ENCODE data around the gene CYP2A6.
"Not testable (repeated sequence)": the region's sequence is repeated elsewhere in the genome, so short reads cannot be mapped to it uniquely, and the experiment has no call there.

Gene CYP2A6

DNA sequence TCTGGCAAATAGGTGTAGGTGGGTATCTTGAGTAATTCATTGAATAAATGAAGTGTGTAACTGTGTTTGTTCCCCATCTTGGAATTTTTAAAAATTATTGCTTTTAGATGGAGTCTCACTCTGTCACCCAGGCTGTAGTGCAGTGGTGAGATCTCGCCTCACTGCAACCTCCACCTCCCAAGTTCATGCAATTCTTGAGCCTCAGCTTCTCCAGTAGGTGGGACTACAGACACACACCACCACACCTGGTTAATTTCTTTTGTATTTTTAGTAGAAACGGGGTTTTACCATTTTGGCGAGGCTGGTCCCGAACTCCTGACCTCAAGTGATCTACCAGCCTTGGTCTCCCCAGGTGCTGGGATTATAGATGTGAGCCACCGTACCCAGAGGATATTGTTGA, 7.9 kb upstream of the CYP2A6 start:
- intact Hi-C loops (cut with DNase I), result no loop called here
- no peak for DNase-seq

DNA sequence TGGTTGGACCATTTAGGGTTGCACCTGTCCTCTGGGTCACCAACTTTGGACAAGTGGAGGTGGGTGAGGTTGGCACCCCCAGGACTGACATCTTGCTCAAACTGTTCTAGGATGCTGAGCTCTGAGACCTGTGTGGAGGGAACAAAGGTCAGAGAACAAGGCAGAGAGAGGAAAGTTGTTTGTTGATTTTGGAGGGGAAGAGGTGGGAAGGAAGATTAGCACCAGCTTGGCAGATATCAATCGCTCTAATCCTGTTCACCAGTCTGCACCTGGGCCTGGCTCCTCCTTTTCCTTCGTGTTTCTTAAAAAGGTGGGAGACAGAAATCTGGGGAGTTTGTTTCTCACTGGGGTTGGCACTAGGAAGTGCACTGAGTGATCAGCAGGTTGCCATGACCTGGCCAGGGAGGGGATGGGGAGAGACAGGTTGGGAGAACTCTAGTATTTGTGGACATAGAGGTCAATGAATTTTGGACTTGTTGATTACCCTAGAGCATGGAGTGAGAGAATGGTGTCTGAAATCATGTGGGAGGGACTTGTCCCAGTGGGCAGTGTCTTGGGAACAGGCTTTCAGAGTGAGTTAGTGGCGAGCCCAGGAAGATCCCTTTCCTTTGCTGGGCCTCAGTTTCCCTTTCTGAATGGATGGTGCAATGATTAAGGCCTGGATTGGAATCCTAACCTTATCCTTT, 2.4 kb upstream of the CYP2A6 start:
- intact Hi-C loops (cut with DNase I); DNase-seq: not testable (repeated sequence)

DNA sequence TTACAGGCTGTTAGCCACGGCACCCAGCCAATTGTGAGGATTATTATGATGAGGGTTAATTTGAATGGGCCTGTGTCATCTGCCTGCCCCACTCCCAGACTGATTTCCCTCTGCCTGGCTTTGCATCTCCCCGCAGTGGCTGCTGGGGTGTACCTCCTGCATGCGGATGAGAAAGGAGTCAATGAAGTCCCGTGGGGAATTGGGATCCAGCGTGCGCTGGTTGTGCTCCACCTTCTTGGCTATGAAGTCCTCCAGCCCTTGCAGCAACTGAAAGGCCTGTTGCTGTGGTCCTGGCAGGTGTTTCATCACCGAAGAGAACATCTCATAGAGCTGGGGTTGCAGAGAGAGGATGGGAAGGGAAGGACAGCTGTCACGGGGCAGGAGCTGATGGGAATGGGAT, 3.5 kb downstream of the CYP2A6 start:
- DNase-seq; intact Hi-C loops (cut with DNase I): not testable (repeated sequence)

DNA sequence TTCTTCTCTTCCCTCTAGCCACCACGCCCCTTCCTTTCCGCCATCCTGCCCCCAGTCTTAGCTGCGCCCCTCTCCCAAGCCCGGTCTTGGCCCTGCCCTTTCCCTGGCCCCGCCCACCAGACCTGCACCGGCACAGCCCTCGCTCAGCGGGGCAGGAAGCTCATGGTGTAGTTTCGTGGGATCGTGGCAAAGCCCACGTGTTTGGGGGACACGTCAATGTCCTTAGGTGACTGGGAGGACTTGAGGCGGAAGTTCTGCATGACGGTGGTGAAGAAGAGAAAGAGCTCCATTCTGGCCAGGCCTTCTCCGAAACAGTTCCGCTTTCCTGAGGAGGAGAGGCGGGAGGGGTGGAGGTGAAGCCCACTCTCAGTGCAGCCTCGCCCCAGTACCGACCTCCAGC, 6.6 kb downstream of the CYP2A6 start:
- DNase-seq; intact Hi-C loops (cut with DNase I): not testable (repeated sequence)

DNA sequence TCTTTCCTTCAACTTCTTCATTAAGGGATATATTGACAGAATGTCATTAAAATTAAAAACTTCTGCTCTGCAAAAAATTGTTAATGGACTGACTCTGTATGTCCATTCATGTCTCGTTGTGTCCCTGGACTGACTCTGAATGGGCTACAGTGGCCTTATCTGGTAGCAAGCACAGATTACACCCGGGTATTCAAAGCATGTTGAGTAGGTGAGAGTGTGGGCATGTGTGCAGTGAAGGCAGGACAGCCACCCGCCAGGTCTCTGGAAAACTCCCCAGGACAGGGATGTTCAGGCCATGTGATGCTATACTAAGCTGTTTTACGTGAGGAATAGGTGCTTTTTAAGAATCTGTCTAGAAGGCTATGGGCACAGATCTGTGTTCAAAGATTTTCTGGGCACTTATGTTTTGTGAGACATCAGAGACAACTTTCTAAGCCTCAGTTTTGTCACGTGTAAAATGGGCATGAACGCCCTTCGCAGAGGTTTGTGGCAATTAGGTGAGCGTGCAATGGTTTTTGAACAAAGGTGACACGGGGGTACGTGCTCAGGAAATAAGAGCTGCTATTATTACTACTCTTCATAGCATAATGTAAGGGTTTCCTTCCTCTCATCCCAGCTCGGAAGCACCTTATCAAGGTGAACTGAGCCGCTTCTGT, 7.1 kb downstream of the CYP2A6 start:
- intact Hi-C loops (cut with DNase I); DNase-seq: not testable (repeated sequence)

DNA sequence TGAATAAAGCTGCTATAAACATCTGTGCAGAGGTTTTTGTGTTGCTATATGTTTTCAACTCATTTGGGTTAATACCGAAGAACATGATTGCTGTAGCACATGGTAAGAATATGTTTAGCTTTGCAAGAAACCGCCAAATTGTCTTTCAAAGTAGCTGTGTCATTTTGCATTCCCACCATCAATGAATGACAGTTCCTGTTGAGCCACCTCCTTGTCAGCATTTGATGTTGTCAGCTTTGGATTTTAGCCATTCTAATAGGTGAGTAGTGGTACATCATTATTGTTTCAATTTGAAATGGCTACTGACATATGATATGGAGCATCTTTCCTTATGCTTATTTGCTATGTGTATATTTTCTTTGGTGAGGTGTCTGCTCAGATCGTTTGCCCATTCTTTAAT, 8.2 kb downstream of the CYP2A6 start:
- intact Hi-C loops (cut with DNase I), result not testable (repeated sequence)

DNA sequence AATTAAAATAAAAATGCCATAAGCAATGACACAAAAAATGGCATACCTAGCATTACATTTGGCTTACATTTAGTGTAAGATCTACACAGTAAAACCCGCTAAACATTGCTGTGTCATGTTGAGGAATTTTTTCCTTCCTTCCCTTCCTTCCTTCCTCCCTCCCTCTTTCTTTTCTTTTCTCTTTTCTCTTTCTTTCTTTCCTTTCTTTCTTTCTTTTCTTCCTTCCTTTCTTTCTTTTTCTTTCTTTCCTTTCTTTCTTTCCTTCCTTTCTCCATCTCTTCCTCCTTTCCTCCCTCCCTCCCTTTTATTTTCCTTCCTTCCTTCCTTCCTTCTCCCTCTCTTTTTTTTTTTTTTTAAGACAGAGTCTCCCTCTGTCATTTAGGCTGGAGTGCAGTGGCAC, 11.8 kb downstream of the CYP2A6 start:
- intact Hi-C loops (cut with DNase I); DNase-seq: not testable (repeated sequence)

More for the DNA sequence above, 8.2 kb downstream of the CYP2A6 start:
- not testable (repeated sequence) for DNase-seq

DNA sequence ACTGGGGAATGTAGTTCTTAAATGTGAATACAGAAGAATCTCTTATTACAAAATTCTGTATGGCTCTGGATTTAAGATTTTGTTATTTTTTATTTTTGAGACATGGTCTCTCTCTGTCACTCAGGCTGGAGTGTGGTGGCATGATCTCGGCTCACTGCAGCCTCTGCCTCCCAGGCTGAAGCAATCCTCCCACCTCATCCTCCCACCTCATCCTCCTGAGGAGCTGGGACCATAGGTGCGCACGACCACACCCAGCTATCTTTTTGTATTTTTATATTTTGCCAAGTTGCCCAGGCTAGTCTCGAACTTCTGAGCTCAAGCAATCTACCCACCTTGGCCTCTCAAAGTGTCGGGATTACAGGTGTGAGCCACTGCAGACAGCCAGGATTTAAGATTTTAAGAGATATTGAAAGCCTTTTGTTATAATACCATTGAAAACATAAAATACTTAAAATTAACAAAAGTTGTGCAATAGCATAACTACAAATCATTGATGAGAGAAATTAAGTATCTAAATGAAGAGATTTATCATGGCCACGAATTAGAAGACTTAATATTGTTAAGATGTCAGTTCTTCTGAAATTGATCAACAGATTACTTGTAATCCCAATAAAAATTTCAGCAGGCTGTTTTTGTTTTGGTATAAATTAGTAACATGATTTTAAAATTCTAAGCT, 13.4 kb downstream of the CYP2A6 start:
- intact Hi-C loops (cut with DNase I), result no loop called here
- DNase-seq, result no peak

DNA sequence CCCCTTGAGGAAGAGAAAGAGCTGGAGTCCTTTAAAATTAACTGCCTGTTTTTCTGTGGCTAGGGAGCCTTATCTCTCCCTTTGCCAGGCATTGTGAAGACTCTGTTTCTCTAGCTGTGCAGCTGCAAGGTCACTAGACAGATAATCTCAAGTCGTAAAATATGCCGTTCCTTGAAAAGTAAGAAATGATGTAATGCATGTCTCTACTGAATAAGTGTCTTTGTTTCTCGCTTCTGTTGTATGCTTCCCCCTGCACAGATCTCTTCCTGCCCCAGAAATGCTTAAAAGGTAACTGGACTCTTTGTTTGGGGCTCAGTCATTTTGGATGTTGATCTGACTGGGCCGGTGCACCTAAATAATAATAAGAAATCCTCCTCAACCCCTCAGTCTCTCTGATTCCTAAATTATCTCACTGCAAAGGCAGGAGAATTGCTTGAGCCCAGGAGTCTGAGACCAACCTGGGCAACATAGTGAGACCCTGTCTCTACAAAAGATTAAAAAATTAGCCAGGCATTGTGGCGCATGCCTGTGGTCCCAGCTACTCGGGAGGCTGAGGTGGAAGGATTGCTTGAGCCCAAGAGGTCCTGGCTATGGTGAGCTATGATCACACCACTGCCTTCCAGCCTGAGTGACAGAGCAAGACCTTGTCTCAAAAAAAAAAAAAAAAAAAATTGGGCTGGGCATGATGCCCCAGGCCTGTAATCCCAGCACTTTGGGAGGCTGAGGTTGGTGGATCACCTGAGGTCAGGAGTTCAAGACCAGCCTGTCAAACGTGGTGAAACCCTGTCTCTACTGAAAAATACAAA, 16.3 kb downstream of the CYP2A6 start:
- DNase-seq; intact Hi-C loops (cut with DNase I): not testable (repeated sequence)

DNA sequence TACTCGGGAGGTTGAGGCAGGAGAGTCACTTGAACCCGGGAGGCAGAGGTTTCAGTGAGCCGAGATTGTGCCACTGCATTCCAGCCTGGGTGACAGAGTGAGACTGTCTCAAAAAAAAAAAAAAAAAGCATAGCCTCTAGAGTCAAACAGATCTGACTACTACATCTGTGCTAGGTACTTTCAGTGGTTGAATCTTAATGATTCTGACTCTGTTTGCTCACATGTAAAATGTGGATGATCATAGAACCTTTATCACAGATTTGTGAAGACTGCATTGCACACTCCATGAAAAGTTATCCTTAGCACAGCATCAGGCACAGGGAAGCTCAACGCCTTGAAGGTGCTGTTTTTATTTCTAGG, 17.8 kb downstream of the CYP2A6 start:
- DNase-seq; intact Hi-C loops (cut with DNase I): not testable (repeated sequence)

DNA sequence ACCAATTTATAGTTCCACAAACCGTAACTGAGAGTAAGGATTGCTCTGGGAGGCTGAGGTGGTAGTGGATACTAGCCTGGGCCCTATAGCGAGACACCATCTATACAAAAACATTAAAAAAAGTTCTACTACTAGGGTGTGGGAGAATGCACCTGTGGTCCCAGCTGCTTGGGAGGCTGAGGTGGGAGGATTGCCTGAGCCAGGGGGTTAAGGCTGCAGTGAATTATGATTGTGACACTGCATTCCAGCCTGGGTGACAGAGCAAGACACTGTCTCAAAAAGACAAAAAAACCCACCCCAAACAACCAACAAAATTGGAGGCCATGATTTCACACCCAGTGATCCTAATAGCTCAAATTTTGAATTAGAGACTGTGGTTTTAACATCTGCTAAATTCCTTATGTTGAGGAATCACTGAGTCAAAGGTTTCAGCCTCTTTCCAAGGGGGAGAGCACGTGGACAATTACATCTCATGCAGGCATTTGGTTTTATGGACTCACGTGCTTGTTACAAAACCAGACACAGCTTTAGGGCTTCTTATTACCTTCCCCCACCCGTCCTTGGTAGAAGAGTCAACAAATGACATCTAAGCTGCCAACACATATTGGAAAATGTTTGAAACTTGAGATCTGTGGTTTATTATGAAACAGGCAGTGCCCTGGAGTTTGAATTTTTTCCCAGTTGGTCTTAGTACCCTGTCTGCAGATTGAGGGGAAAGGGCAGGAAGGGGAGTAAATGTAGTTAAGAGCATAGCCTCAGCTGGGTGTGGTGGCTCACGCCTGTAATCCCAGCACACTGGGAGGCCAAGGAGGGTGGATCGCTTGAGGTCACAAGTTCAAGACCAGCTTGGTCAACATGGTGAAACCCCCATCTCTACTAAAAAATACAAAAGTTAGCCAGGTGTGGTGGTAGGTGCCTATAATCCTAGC, 18.5 kb downstream of the CYP2A6 start:
- no peak for DNase-seq
- intact Hi-C loops (cut with DNase I), result no loop called here

DNA sequence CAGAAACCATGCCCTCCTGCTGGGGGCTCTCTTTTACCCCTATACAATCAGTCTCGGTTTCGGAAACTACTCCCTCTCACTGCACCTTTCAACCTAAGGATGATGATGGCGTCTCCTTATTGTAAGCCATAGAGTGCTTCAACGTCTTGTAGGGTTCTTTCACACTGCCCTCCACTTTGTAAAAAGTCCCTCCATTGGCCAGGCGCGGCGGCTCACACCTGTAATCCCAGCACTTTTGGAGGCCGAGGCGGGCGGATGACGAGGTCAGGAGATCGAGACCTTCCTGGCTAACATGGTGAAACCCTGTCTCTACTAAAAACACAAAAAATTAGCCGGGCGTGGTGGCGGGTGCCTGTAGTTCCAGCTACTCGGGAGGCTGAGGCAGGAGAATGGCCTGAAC, 19.5 kb downstream of the CYP2A6 start:
- DNase-seq, result not testable (repeated sequence)

DNA sequence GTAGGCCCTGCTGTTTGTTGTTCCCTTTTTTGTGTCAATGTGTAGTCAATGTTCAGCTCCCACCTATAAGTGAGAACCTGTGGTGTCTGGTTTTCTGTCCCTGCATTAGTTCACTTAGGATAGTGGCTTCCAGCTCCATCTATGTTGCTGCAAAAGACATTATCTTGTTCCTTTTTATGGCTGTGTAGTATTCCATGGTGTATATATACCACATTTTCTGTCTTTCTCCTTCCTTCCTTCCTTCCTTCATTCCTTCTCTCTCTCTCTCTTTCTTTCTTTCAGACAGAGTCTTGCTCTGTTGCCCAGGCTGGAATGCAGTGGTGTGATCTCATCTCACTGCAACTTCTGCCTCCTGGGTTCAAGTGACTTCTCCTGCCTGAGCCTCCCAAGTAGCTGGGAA, 21.0 kb downstream of the CYP2A6 start:
- DNase-seq, result no peak
- intact Hi-C loops (cut with DNase I), result no loop called here

More for the DNA sequence above, 19.5 kb downstream of the CYP2A6 start:
- intact Hi-C loops (cut with DNase I), result not testable (repeated sequence)

DNA sequence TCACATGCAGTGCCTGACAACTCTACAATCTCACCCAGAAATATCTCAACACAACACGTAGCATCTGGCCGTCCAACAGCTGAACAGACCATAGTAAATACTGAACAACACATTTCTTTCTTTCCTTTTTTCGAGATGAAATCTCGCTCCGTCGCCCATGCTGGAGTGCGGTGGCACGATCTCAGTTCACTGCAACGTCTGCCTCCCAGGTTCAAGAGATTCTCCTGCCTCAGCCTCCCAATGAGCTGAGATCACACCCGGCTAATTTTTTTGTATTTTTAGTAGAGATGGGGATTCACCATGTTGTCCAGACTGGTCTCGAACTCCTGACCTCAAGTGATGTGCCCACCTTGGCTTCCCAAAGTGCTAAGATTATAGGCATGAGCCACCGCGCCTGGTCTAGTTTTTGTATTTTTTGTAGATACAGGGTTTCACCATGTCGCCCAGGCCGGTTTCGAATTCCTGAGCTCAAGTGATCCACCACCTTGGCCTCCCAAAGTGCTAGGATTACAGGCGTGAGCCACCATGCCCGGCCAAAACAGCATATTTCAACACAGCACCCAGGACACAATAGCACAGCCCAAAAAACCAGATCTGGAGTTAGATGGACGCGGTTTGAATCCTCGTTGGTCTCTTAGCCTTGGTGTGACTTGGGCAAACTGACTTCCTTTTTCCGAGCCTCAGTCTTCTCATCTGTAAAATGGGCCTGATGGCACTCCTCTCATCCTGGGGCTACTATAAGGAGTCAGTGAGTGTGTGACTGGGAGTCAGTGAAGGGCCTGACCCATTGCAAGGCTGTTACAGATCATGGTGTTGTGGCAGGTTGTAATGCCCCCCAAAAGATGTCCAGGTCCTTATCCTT, 22.6 kb downstream of the CYP2A6 start:
- peak in 2 of 42 donors; percentile 12 to 14 for DNase-seq
- intact Hi-C loops (cut with DNase I), result no loop called here

DNA sequence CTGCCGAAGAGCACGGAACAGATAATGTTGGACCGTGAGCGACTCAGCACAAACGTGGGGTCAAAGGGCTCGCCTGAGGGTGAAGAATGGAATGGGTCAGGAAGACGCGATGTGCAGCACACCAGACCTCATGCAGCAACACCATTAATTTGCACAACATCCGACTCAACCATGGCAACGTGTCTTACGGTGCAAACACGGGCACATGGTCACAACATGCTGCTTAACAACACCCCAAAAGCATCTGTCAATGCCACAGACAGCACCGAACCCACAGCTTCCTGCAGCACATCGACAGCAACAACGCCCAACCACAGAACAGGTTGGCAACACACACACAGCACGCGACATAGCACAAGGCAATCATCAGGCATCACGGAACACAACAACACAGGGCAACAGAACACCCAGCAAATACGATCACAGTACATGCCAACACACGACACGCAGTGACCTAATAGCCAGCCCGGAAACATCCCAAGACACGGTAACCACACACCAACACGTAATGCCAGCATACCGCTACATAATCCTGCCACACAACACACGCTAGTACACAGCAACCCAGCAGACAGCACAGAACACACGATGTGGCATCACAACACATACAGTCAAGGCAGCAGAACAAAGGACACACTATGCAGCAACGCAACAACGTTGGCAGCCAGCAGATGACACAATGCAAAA, 23.4 kb downstream of the CYP2A6 start:
- intact Hi-C loops (cut with DNase I), result not testable (repeated sequence)
- peak in 3 of 42 donors; percentile 16 to 56 (median 29) for DNase-seq

DNA sequence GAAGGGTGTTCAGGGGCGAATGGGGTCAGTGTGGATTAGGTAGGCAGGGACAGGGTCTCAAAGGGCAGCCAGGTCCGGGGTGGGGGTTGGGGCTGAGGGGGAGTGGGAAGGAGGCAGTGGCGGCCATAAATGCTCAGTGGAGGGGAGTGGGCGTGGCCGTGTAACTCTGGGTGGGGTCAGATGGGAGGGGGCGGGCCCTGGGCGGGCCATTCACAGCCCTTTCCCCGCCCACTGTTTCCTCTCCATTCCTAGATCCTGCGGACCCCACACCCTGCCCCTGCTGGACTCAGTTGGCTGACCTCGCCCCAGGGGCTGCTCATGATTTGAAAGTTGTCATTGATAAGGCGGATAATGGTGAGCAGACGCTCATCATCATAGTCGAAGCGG, 23.9 kb downstream of the CYP2A6 start:
- DNase-seq; intact Hi-C loops (cut with DNase I): not testable (repeated sequence)
